ENCODE results near the gene OR51M1.
"Not testable (repeated sequence)": the region's sequence is repeated elsewhere in the genome, so short reads cannot be mapped to it uniquely, and the experiment has no call there.

Gene OR51M1, protein sequence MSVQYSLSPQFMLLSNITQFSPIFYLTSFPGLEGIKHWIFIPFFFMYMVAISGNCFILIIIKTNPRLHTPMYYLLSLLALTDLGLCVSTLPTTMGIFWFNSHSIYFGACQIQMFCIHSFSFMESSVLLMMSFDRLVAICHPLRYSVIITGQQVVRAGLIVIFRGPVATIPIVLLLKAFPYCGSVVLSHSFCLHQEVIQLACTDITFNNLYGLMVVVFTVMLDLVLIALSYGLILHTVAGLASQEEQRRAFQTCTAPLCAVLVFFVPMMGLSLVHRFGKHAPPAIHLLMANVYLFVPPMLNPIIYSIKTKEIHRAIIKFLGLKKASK

GRCh38 chr11:5383576-5383975 is at the start of gene OR51M1:
OR51M1 (plus strand) TSS chr11:5383812; CDS start chr11:5389399, 5,587 bp downstream.
- H3K4me3 ChIP-seq (replicated peaks; ENCODE audit: low read depth, low read length), result no peak within 1 kb of the TSS
- DNase-seq (ENCODE audit: extremely low read depth, insufficient read length), result no peak
- H3K27me3 ChIP-seq (replicated peaks; ENCODE audit: control insufficient read depth, insufficient read depth, low read length), result no peaks in the 10 kb centered on the region
- TF ChIP-seq, protein P1, sequence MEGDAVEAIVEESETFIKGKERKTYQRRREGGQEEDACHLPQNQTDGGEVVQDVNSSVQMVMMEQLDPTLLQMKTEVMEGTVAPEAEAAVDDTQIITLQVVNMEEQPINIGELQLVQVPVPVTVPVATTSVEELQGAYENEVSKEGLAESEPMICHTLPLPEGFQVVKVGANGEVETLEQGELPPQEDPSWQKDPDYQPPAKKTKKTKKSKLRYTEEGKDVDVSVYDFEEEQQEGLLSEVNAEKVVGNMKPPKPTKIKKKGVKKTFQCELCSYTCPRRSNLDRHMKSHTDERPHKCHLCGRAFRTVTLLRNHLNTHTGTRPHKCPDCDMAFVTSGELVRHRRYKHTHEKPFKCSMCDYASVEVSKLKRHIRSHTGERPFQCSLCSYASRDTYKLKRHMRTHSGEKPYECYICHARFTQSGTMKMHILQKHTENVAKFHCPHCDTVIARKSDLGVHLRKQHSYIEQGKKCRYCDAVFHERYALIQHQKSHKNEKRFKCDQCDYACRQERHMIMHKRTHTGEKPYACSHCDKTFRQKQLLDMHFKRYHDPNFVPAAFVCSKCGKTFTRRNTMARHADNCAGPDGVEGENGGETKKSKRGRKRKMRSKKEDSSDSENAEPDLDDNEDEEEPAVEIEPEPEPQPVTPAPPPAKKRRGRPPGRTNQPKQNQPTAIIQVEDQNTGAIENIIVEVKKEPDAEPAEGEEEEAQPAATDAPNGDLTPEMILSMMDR (IDR thresholded peaks at IDR 0.05; ENCODE audit: insufficient read depth, low read length, poor library complexity, severe bottlenecking), result no peak
- no peaks in the 10 kb centered on the region for H3K36me3 ChIP-seq (ENCODE audit: control insufficient read depth, insufficient read depth, low read length)

DNA sequence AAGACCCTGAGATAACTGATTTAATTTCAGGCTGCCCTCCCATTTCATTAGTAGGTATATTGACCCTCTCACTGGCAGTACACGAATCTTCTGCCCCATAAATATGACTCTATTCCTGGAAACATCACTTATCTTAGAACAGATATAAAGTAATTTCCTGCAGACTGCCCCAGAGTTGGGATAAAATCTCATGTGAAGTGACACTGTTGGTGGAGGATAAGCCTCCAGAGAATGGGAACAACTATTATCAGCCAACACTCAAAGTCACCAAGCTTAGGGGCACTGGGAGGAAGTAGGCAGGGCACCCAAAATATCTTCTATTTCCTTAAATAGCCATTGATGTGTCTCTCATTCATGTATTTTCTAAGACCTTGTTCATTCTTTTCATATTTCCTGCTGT is 48.4 kb upstream of the OR51M1 start:
- Histone ChIP-seq H3K27me3 (replicated peaks; ENCODE audit: control insufficient read depth, insufficient read depth, low read length) (no peaks in the 10 kb centered on the region), H3K36me3 (ENCODE audit: control insufficient read depth, insufficient read depth, low read length) (no peaks in the 10 kb centered on the region), H3K4me3 (replicated peaks; ENCODE audit: low read depth, low read length) (no peak overlapping the region)
- TF ChIP-seq, protein P1 (IDR thresholded peaks at IDR 0.05; ENCODE audit: insufficient read depth, low read length, poor library complexity, severe bottlenecking), result no peak
- no peak for DNase-seq (ENCODE audit: extremely low read depth, insufficient read length)

DNA sequence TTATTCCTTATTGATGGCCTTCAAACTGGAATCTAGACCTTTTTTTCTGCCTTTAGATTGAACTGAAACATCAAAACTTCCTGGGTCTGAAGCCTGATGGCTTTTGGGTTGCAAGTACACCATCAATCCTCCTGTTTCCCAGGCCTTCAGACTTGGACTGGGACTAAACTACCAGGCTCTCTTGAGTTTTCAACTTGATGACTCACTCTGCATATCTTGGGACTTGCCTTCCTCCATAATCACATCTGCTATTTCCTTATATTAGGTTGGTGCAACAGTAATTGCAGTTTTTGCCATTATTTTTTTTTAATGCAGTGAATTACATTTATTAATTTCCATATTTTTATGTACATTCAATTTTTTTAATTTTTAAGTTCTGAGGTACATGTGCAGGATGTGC is 47.3 kb upstream of the OR51M1 start:
- H3K27me3 ChIP-seq (replicated peaks; ENCODE audit: control insufficient read depth, insufficient read depth, low read length), result no peaks in the 10 kb centered on the region
- H3K36me3 ChIP-seq (ENCODE audit: control insufficient read depth, insufficient read depth, low read length), result no peaks in the 10 kb centered on the region

GRCh38 chr11:5337253-5337652 is 46.4 kb upstream of the OR51M1 start:
- DNase-seq (ENCODE audit: extremely low read depth, insufficient read length); H3K4me3 ChIP-seq (replicated peaks; ENCODE audit: low read depth, low read length); H3K36me3 ChIP-seq (ENCODE audit: control insufficient read depth, insufficient read depth, low read length); H3K27me3 ChIP-seq (replicated peaks; ENCODE audit: control insufficient read depth, insufficient read depth, low read length): not testable (repeated sequence)

More for the DNA sequence above, 47.3 kb upstream of the OR51M1 start:
- no peak overlapping the region for H3K4me3 ChIP-seq (replicated peaks; ENCODE audit: low read depth, low read length)
- no peak for DNase-seq (ENCODE audit: extremely low read depth, insufficient read length)
- TF ChIP-seq, protein P1 (IDR thresholded peaks at IDR 0.05; ENCODE audit: insufficient read depth, low read length, poor library complexity, severe bottlenecking), result no peak

- TF ChIP-seq, protein P1 (IDR thresholded peaks at IDR 0.05; ENCODE audit: insufficient read depth, low read length, poor library complexity, severe bottlenecking), result no peak
- Histone ChIP-seq H3K4me3 (replicated peaks; ENCODE audit: low read depth, low read length) (no peak overlapping the region), H3K36me3 (ENCODE audit: control insufficient read depth, insufficient read depth, low read length) (no peaks in the 10 kb centered on the region), H3K27me3 (replicated peaks; ENCODE audit: control insufficient read depth, insufficient read depth, low read length) (no peaks in the 10 kb centered on the region; the same call in 1 of the 2 replicates)
- DNase-seq (ENCODE audit: extremely low read depth, insufficient read length), result no peak
Observed at GRCh38 chr11:5339771-5340322, 43.8 kb upstream of the OR51M1 start.

DNA sequence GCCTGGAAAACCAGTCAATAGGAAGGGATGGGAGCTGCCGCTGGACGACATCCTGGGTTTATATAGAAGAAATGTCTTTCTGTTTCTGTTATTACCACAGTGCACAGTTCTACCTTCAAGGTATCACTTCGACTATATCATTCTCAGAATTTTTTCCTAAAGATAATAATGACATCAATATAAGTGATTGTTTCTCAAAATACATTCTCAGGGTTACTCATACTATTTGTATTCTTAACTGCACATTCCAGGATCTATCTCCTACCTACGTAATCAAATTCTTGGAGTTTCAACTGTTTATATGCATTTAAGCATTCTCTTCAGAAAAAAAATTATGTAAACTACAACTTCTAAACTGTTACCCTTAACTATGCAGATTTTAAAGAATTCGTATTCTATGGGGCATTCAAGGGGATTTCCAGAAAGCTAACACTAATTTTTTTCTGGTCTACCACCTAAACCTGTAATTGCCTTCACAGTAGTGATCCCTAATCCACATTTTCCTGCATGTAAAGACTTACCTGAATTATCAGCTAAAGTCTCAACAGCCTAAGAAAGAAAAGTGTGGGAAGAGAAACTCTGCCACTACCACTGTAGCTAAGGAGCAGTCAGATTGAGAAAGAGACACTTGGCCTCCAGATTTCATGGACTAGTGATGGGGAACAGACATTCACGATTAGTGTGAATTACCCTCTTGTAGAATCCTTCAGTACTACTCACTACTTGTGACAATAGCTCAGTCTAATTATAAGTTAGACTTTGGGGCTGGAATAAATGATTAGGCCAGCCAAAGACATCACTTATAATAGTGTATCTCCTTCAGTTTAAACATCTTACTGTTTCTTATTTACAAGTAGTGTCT is 39.9 kb upstream of the OR51M1 start, which contains the start of gene OR51B5:
TSS of gene OR51B5 (minus strand) at position 51 of the 862 bp plus-strand sequence. CDS start at position 51, 0 bp downstream.
- H3K4me3 ChIP-seq (replicated peaks; ENCODE audit: low read depth, low read length), result no peak within 1 kb of the TSS
- H3K36me3 ChIP-seq (ENCODE audit: control insufficient read depth, insufficient read depth, low read length), result no peaks in the 10 kb centered on the region
- DNase-seq (ENCODE audit: extremely low read depth, insufficient read length), result no peak
- no peaks in the 10 kb centered on the region; the same call in 1 of the 2 replicates for H3K27me3 ChIP-seq (replicated peaks; ENCODE audit: control insufficient read depth, insufficient read depth, low read length)
- TF ChIP-seq, protein P1 (IDR thresholded peaks at IDR 0.05; ENCODE audit: insufficient read depth, low read length, poor library complexity, severe bottlenecking), result no peak
